Fibroblast of the aortic adventitia (primary cell): ENCODE measurements around the gene U2AF2. TPM values are rescaled to one million over a fixed set of nuclear protein-coding genes. Genes with fewer than 3 reads are reported as not detected.
A peak's percentile ranks its signal among the peaks of the same experiment; 100 is the strongest.

Experiments
- DNase-seq: peaks from one replicate; pipeline ENCODE4 v3.0.0-alpha.2; 2010; ENCODE audit warnings: low read depth
- H3K4me3 ChIP-seq: 2 replicates; pipeline ENCODE4 v1.5.1; 2011; ENCODE audit warnings: low read depth, mild to moderate bottlenecking, control low read depth, low read length, moderate library complexity
- CTCF ChIP-seq: IDR thresholded peaks from 2 replicates; pipeline ENCODE4 v1.5.1; 2011; ENCODE audit warnings: mild to moderate bottlenecking, low read length, control low read depth, inconsistent platforms; ENCODE audit not compliant: insufficient read depth
- total RNA-seq: library from RNA; depleted of rRNA; stranded (reverse); fragments of >200 nt; gene quantifications from 2 replicates; pipeline ENCODE4 v1.2.3, GENCODE V29; 2012; ENCODE audit warnings: low replicate concordance

U2AF2 gene
- total RNA-seq, 1 donor, result 71.4 TPM

DNA sequence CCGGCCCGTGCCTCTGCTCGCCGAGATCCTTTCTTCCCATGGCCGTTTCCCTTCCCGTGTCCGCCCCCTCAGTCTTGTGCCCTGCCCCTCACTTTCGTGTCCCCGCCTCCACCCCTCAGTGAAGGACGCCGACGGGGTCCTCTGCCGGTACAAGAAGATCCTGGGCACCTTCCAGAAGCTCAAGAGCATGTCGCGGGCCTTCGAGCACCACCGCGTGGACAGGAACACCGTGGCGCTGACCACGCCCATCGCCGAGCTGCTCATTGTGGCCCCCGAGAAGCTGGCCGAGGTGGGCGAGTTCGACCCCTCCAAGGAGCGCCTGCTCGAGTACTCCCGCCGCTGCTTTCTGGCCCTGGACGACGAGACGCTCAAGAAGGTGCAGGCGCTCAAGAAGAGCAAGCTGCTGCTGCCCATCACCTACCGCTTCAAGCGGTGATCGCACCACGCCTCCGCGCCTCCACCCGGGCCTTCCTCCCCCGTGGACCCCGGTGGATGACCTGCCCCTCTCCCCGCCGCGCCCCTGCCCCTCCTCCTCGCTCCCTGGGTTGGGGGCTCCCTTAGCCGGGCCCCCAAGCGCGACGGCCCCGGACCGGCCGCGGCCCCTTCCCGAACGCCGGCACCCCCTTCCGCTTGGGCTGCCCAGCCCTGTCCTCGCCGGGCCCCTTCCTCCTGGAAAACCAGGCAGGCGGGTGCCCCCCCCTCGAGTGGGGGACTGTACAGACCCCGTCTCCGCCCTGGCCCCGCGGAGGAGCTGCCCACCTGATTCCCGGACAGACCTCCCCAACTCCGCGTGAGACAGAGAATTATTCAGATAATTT is 2.3 kb upstream of the U2AF2 start:
- TF ChIP-seq CTCF, result no peak
- no peak overlapping the region for H3K4me3 ChIP-seq
- DNase-seq, result no peak

GRCh38 chr19:55653651-55654322 is 1.0 kb upstream of the U2AF2 start:
- peak; percentile 99 for DNase-seq
- H3K4me3 ChIP-seq, result peak overlapping the region; percentile 92
- TF ChIP-seq CTCF, result peak; percentile 100

DNA sequence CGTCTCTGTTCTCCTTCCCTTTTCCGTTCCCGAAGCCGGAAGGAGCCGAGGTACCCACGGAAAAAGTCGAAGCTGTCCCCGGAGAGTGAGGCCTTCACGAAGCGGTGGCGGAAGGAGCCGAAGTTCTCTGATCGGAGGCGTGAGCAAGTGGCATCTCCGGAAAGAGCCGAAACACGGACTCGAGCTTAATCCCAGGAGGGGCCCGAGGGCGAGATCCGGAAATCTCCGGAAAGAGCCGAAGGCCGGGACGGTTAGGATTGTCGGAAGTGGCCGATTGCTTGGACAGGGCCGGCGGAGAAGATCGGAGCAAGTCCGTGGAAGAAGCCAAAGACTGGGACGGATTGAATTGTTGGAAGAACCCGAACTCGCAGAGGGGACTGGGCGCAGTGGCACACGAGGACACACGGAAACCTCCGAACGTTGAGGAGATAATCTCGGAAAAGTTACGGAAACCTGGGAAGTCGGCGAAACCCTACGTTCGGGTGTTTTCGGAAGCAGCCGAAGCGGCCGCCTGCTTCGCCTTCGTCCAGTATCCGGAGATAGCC is 440 bp upstream of the U2AF2 start:
- H3K4me3 ChIP-seq, result peak overlapping the region; percentile 92
- peak; percentile 100 for DNase-seq
- TF ChIP-seq CTCF, result no peak

GRCh38 chr19:55655648-55656040 is 809 bp downstream of the U2AF2 start:
- TF ChIP-seq CTCF, result no peak
- peak overlapping the region; percentile 92 for H3K4me3 ChIP-seq
- no peak for DNase-seq

- DNase-seq, result no peak
- TF ChIP-seq CTCF, result no peak
- H3K4me3 ChIP-seq, result peak overlapping the region; percentile 92
Measured at GRCh38 chr19:55656552-55656951, 1.7 kb downstream of the U2AF2 start.

DNA sequence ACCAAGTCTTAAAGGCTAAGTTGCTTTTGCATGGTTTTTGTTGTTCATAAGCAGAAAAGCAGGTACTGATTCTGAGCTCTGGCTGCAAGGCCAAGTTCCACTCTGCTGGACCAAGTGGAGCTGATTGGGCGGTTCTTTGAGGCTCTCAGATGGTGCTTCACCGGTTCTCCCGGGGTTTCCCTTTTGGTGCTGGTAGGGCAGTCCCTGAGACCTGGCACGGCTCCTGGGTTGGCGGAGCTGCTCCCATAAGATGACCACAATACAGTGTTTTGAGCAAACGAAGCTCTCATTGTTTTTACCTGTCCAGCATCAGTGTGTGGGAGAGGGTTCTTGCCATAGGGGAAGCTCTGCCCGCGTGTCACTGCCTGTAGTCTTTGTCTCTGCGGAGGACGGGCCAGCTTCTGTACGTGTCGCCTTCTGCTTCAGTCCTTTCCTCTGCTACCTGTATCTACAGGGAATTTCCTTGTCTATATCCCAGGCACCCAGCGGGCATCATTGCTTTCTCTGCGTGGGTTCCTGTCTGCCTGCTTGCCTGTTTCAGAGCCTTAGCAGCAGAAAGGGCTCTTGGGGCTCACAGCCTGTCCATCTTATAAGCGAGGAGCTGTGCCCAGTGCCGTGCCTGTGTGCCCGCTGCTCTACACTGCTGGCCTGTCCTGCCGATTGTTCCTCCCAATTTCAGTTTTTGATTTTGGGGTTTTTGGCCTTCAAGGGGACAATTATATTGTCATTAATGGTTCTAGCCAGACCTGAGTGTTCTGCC is 2.3 kb downstream of the U2AF2 start:
- peak overlapping the region; percentile 92 for H3K4me3 ChIP-seq
- DNase-seq, result no peak
- no peak for TF ChIP-seq CTCF
